Aorta (tissue), 5 donors: ENCODE results near the gene CLPSL2. TPM values are rescaled to one million over a fixed set of nuclear protein-coding genes. Genes with fewer than 3 reads are reported as not detected.
"Not testable (repeated sequence)": the region's sequence is repeated elsewhere in the genome, so short reads cannot be mapped to it uniquely, and the experiment has no call there.

Source experiments
- ATAC-seq: fragments of 200-7000 bp; cut with Tn5 transposase; one replicate; pipeline ENCODE4 v1.9.1; 2022; ENCODE audit warnings: moderate library complexity; ENCODE audit not compliant: low FRiP score
- DNase-seq, 2 donors: peaks; one replicate each; pipeline ENCODE4 v3.0.0-alpha.2; 2020
- H3K27ac ChIP-seq, 2 donors: one replicate each; pipeline ENCODE4 v1.5.1; 2013; ENCODE audit warnings: low read length in 2 of 2, mild to moderate bottlenecking in 2 of 2, moderate library complexity in 2 of 2, control low read depth in 1 of 2, inconsistent platforms in 1 of 2, low read depth in 1 of 2
- H3K27me3 ChIP-seq, 2 donors: one replicate each; pipeline ENCODE4 v1.6.1; 2013; ENCODE audit warnings: control low read depth in 1 of 2, low read length in 1 of 2, mild to moderate bottlenecking in 1 of 2, moderate library complexity in 1 of 2; ENCODE audit not compliant: insufficient read depth in 2 of 2, control insufficient read depth in 1 of 2
- H3K36me3 ChIP-seq, 2 donors: one replicate each; pipeline ENCODE4 v1.6.1; 2013; ENCODE audit warnings: control low read depth in 1 of 2, low read length in 1 of 2, mild to moderate bottlenecking in 1 of 2; ENCODE audit not compliant: insufficient read depth in 2 of 2, control insufficient read depth in 1 of 2
- H3K4me1 ChIP-seq, 2 donors: one replicate each; pipeline ENCODE4 v1.6.1; 2013; ENCODE audit warnings: low read length in 2 of 2, control low read depth in 1 of 2, mild to moderate bottlenecking in 1 of 2, moderate library complexity in 1 of 2; ENCODE audit not compliant: insufficient read depth in 2 of 2, control insufficient read depth in 1 of 2
- H3K4me3 ChIP-seq, 2 donors: one replicate each; pipeline ENCODE4 v1.5.1; 2013; ENCODE audit warnings: low read length in 2 of 2, control low read depth in 1 of 2, mild to moderate bottlenecking in 1 of 2
- H3K9me3 ChIP-seq: one replicate; pipeline ENCODE4 v1.6.1; 2013; ENCODE audit warnings: mild to moderate bottlenecking, low read length; ENCODE audit not compliant: control insufficient read depth
- WGBS, 2 donors: extraction: QIAGEN DNeasy Blood & Tissue Kit; methylation state at CpG; one replicate each; pipeline ENCODE4 v1.1.7; 2013; 5-methylcytosine and 5-hydroxymethylcytosine counted together
- intact Hi-C, 2 donors: fragments of 100-400 bp; cut with DNase I; formaldehyde crosslinking; loops; one replicate each; pipeline versions ENCODE4 v1.14.2 to v1.15.0; 2022
- polyA plus RNA-seq, 2 donors: library from polyadenylated mRNA; stranded (reverse); fragments of 200-250 nt; gene quantifications; one replicate each; pipeline ENCODE4 v1.2.3, GENCODE V29; 2013
- total RNA-seq, 2 donors: library from RNA; stranded (reverse); fragmentation: NEBNext Ultra II Directional; extraction: Animal tissue kit (Norgen Biotek cat#: 25700); gene quantifications; one replicate each; pipeline ENCODE4 v1.2.1, GENCODE V29; 2021
- donor health status: healthy with polysubstance abuse.
- donor health status: Bipolar disorder and iron deficiency.
- donor health status: DM: no; HTN: no; CAD: no.
- donor health status: DM: no; HTN: no; CAD: no.
- donor health status: DM: yes; HTN: yes; CAD: no.

Gene CLPSL2
- total and polyA plus RNA-seq, 4 donors = not detected

- Histone ChIP-seq H3K4me3 (peak overlapping the region; percentile 46), H3K9me3 (no peaks in the 10 kb centered on the region), H3K27ac (peak overlapping the region; percentile 97 to 98), H3K27me3 (no peaks in the 10 kb centered on the region), H3K36me3 (no peaks in the 10 kb centered on the region), H3K4me1 (peaks cover 5 to 6% of the 10 kb centered on the region in 2 donors)
- WGBS, 2 donors = 0 to 1% methylated on average over 47 to 61 of the region's 61 CpGs
- DNase-seq (peak; percentile 96 to 99), ATAC-seq (peak; percentile 86)
- intact Hi-C loops = loop anchor here in 1 of 2 donors (2.0 kb wide), 1 partner anchor 43 kb away; the partner anchor contains the start of gene FKBP5
Observed at GRCh38 chr6:35731736-35732532, 44.5 kb upstream of the CLPSL2 start.

GRCh38 chr6:35733633-35734032, 42.8 kb upstream of the CLPSL2 start:
- ATAC-seq = no peak
- peaks cover 5% of the 10 kb centered on the region in 2 donors for H3K4me1 ChIP-seq
- intact Hi-C loops = no loop called here

GRCh38 chr6:35734319-35734718, 42.1 kb upstream of the CLPSL2 start:
- intact Hi-C loops, H3K4me1 ChIP-seq, H3K9me3 ChIP-seq, H3K27ac ChIP-seq, ATAC-seq, H3K4me3 ChIP-seq, H3K36me3 ChIP-seq, DNase-seq, H3K27me3 ChIP-seq: not testable (repeated sequence)
- 87 to 91% methylated on average over 12 of the region's 12 CpGs for WGBS, 2 donors

More at GRCh38 chr6:35733633-35734032, 42.8 kb upstream of the CLPSL2 start:
- H3K27ac ChIP-seq = no peak overlapping the region
- no peak for DNase-seq
- H3K36me3 ChIP-seq = no peaks in the 10 kb centered on the region
- no peak overlapping the region for H3K4me3 ChIP-seq
- WGBS, 2 donors = 93% methylated on average over 8 of the region's 8 CpGs
- no peaks in the 10 kb centered on the region for H3K9me3 ChIP-seq
- H3K27me3 ChIP-seq = no peaks in the 10 kb centered on the region

- no peak for ATAC-seq
- Histone ChIP-seq H3K36me3 (no peaks in the 10 kb centered on the region), H3K4me3 (no peak overlapping the region), H3K9me3 (no peaks in the 10 kb centered on the region), H3K27me3 (no peaks in the 10 kb centered on the region), H3K4me1 (peaks cover 5% of the 10 kb centered on the region in 2 donors), H3K27ac (no peak overlapping the region)
- DNase-seq = no peak
- intact Hi-C loops = no loop called here
- 91 to 93% methylated on average over 3 of the region's 3 CpGs for WGBS, 2 donors
Observed at GRCh38 chr6:35735452-35735851, 40.9 kb upstream of the CLPSL2 start.

GRCh38 chr6:35736253-35736894, 40.0 kb upstream of the CLPSL2 start:
- Histone ChIP-seq H3K36me3 (no peaks in the 10 kb centered on the region), H3K27ac (no peak overlapping the region), H3K4me3 (no peak overlapping the region), H3K4me1 (peaks cover 0 to 5% of the 10 kb centered on the region in 2 donors), H3K27me3 (no peaks in the 10 kb centered on the region), H3K9me3 (no peaks in the 10 kb centered on the region)
- WGBS, 2 donors = 67 to 72% methylated on average over 8 of the region's 8 CpGs
- intact Hi-C loops = loop anchor here in 1 of 2 donors (2.0 kb wide), 2 partner anchors 152 to 214 kb away; no protein-coding TSS in a partner anchor
- ATAC-seq (no peak), DNase-seq (peak; percentile 78 to 90)

- peaks cover 0 to 5% of the 10 kb centered on the region in 2 donors for H3K4me1 ChIP-seq
- DNase-seq (no peak), ATAC-seq (no peak)
- intact Hi-C loops = loop anchor here (1.0 to 2.0 kb wide), 4 partner anchors 152 to 214 kb away; no protein-coding TSS in a partner anchor
- WGBS, 2 donors = 90 to 91% methylated on average over 10 of the region's 10 CpGs
- H3K9me3 ChIP-seq = no peaks in the 10 kb centered on the region
- H3K4me3 ChIP-seq = no peak within 1 kb of the TSS
- no peaks in the 10 kb centered on the region for H3K36me3 ChIP-seq
- no peaks in the 10 kb centered on the region for H3K27me3 ChIP-seq
- no peak within 1 kb of the TSS for H3K27ac ChIP-seq
Observed at GRCh38 chr6:35736982-35737412, 39.4 kb upstream of the CLPSL2 start, which contains the start of gene ARMC12. ARMC12 (plus strand) TSS chr6:35737032; CDS start chr6:35737109, 77 bp downstream.

- 57 to 63% methylated on average over 16 of the region's 16 CpGs for WGBS, 2 donors
Observed at GRCh38 chr6:35737413-35738211, 38.8 kb upstream of the CLPSL2 start.

More at GRCh38 chr6:35737413-35738211, 38.8 kb upstream of the CLPSL2 start:
- no peaks in the 10 kb centered on the region for H3K36me3 ChIP-seq
- no peak overlapping the region for H3K4me3 ChIP-seq
- no peaks in the 10 kb centered on the region for H3K27me3 ChIP-seq
- intact Hi-C loops = loop anchor here (1.0 to 2.0 kb wide), 4 partner anchors 153 to 215 kb away; no protein-coding TSS in a partner anchor
- H3K9me3 ChIP-seq = no peaks in the 10 kb centered on the region
- H3K27ac ChIP-seq = no peak overlapping the region
- peak; percentile 89 for ATAC-seq
- no peak for DNase-seq
- H3K4me1 ChIP-seq = peaks cover 0 to 5% of the 10 kb centered on the region in 2 donors
